CD4-positive, alpha-beta T cell treated with Interleukin-6 at 100 ng/mL for 8 hours (primary cell): Measurements from ENCODE around the gene PAPOLA.

Source experiments
- DNase-seq: peaks from one replicate; pipeline ENCODE4 v3.0.0-alpha.2; 2020; ENCODE audit warnings: mixed read lengths, low spot score

The PAPOLA gene

DNA sequence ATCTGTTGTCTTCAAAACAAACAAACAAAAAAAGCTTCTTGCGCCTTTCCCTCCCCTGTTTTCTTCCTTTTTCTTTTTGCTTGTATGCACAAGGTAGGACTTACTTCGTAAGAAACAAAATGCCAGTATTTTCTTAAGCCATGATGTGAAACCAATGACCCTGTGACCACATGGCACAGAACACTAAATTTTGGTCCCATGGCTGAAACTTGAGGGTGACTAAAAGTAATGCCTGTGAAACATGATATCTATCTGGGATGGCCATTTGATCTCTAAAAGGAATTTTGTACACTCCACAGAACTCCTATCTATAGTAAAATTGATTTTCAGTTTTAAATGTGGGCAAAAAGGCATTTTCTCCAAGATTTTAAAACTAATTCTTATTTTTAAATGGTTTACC lies 63.6 kb downstream of the PAPOLA start:
- DNase-seq: no peak

DNA sequence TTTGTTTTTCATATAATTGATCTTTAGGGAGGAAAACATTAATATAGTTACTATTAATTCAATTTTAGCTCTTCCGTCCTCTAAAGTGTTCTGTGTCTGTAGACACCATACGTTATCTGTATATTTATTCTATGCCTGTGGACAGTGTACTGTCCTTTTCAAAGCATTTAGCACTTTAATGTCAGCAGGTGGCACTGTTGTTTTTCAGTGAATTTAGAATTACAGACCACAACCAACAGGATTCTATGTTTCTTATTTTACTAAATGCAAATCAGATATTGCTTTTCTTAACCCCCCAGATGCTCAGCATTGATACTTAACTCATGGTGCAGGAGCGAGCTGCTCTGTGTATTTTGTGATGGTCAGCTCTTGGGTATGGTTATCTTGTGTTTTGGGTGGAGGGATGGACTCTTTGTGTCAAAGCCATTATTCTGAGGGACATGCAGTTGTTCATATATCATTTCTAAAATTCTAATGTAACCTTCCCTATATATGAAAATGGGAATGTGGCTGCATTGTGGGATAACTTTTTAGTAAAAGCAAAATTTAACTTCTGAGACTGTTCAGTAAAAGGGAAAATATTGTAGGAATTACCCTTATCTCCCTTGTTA lies 65.2 kb downstream of the PAPOLA start:
- DNase-seq: no peak

DNA sequence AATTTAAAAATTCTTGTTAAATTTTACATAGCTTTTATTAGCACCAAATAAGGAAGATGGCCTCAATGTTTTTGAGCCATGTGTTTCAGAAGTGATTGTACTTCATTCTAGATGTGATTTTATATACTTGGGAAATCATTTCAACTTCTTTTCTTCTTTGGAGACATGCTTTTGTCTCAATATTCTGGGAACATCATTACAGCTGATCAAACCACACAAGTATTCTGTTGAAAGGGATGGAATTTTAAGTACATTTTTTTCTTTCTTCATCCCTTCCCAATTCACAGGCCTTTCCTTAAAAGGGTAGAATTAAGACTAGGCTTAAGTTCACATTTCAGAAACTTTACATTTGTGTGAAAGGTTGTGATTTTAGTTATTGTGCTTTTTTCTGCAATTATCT lies 66.4 kb downstream of the PAPOLA start:
- no peak for DNase-seq

DNA sequence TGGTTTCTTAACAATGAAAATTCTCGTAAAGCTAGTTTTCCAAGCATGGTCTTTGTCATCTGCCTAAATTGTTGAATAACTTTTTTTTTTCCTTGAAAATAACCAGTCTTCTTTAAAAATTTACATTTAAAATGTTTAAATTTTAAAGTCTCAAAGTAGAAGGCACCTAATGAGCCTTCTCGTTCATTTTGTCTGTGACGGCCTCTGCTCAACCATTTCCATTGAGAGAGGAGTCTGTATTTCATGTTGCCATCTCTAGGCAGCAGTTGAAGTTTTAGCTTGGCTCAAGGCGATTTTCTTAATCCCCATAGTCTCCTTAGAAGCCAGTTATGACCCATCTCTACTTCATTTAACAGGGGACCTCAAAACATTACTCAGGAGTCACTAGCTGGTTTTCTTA lies 69.1 kb downstream of the PAPOLA start:
- no peak for DNase-seq

DNA sequence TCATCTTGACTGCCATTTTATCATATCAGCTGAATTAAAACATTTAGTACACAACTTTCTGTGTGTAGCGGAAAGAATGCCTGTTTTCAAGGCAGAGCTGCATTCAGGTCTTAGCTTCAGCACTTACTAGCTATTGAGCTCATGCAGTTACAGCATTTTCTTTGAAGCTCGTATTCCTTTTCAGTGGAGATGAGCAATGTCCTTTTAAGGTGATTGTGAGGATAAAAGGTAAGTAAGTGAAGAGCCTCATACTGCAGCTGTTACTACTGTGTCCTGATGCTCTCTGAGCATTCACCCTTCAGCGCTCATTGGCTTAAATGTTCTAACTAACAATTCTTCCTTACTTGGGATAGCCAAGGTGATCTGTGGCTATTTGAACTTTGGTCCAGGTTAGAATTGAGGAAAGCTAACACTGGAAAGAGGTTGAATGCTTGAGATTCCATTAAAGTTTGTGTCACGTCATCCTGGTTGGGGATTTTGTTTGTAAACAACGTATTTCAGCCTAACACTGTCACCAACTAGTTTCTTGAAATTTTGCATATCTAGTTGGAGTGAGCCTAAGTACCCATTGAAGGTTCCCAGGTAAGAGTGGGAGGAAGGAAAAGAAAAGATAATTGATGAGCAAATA lies 71.4 kb downstream of the PAPOLA start:
- no peak for DNase-seq

DNA sequence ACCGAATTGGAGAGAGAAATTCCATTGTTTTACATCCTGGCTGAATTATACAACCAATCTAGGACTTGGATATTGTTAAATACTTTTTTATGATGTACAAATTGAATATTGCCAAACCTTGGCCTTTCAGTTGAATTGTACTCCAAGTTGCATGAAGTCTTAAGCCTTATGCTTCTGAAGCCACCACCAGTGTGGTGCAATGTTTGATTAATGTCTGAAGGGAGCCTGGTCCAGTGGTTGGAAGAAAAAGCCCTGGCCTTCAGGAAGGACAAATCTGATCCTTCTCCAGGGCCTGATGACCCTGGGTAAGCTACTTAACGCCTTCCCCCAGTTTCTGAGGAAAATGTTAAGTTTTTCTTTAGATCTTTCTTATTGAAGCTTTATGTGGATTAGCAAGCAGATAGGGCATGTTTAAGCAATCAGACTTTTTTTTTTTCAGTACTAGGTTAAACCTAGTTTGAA lies 72.0 kb downstream of the PAPOLA start:
- no peak for DNase-seq

DNA sequence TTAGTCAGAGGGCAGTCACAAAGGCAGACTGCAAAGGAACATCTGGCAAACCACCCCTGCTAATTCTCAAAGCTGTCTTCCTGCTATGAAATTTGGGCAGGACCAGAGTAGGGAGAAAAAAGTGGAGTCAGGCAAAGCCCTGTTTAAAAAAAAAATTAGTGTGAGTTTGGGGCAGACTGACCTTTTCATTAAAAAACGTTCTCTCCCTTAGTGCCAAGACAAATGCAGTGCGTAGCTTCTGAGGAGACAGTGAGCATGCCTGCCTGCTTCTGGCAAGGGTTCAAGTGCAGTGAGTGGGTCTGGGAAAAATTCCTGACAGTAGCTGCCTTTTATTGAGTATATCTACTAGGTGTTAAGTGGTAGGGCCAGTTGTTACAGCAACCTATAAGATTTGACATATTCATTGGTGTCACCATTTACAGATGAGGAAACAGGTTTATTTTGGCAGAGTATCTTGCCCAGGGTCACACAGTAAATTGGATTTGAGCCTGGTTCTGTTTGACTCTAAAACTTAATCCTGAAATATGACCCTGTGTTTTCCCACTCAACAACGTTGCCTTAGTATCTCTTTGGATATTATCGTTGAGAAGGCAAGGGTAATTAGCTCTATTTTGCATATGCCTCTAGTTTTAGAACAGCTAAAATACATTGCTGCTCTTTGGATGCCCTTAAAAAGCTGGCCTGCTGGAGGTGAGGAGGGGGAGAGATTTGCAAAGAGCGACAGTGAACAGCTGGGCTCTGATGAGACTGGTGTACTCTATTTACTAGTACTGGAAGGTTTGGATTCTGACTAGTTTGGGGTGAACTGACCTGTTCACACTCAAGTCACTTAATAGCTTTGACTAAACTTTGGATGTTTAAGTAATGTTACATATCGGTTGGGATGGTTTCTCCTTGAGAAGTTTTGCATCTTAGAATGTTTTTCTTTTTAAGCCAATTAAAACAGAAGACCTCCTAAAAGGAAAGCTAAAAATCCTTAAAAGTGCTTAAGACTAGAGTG lies 72.8 kb downstream of the PAPOLA start:
- no peak for DNase-seq

DNA sequence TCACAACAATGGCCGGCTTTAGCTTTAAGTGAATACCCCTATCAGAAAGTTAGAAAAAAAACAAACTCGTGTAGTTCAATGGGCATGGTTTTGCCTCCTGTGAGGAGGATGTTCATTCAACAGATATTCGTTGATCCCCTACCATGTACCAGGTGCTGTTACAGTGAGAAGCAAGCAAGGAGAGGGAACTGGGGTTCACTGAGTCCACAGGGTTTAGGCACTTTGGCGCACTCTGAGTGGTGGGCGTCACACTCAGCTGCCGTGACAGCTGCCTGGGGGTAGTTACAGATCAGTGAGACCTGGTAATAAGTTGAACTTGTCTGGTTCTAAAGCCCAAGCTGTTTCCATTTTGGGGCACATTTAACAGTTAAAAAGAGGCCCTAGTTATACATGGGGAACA lies 74.2 kb downstream of the PAPOLA start:
- DNase-seq: no peak

DNA sequence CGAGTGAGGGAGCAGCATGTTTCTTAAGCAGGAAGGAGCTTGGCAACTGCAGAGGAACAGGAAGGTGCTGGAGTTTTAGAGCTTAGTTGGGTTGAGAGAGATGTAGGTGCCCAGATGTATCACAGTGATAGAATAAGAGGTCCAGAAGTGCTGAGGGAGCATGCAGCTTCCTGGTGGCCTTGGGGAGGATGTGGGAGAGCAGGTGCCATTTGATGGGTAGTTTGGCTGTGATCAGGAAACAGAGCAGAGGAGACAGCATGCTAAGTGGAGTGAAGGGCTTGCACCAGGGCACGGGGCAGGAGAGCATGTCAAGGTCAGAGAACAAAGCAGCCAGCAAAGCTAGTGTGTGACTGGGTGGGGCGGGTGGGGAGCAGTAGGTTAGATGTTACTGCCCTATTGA lies 74.8 kb downstream of the PAPOLA start:
- DNase-seq: no peak

DNA sequence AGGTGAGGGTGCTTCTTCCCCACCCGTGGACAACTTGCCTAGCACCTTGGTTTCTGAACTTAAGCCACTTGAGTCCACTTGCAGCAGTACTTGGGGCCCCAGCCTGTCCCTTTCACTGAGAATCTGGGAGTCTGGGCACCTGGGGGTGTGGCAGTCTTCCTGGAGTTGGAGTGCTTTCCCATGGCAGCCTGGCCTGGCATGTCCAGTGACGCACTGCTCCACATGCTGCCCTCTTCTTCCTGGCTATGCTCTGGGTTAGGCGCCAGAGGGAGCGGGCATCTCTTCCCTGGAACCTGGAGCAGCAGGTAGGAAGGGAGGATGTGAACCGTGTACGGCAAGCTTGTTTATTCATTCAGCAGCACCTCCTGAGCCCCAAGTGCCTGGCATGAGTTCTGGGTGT lies 76.4 kb downstream of the PAPOLA start:
- no peak for DNase-seq

DNA sequence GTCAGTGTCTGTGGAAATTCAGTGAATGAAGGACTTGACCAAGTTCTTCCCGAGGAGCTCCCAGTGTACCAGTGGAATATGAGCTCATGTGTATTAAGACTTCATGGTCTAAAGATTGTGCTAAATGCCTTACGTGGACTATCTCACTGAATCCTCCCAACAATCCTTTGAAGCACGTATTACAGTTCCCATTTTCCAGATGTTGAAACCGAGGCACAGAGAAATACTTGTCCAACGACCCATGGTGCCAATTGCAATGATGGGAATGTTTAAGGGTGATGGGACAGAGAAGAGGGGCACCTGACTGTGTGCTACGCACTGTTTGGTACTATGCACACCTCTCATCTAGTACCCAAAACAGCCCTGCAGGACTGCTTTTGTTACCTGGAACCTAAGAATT lies 77.2 kb downstream of the PAPOLA start:
- DNase-seq: no peak

DNA sequence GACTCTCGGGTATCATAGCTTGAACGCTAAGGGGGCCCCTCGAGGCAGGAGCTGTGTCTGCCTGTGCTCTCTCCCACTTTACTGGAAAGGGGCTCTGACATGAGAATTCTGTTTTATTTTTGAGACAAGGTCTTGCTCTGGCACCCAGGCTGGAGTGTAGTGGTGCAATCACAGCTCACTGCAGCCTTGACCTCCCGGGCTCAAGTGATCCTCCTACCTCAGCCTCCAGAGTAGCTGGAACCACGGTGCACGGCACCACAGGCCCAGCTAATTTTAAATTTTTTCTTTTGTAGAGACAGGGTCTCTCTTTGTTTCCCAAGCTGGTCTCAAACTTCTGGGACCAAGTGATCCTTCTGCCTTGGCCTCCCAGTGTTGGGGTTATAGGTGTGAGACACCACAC lies 77.7 kb downstream of the PAPOLA start:
- no peak for DNase-seq

DNA sequence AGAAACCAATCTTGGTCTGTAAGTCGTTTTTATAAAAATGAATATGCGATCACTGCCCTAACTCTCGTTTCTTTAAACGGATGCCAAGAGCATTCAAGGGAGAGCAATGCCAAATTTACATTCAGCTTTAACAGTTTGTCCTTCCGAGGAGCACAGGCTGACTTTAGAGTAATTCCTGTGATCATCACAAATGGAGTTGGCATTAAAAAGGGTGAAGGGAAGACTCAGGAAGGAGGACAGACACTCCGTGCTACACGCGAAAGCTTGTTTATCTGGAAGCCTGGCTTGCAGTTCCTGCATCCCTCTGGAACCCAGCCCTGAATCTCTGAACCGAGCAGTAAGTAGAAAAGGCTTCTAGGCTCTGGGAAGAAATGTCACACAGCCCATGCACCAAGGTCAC lies 78.4 kb downstream of the PAPOLA start:
- DNase-seq: no peak

DNA sequence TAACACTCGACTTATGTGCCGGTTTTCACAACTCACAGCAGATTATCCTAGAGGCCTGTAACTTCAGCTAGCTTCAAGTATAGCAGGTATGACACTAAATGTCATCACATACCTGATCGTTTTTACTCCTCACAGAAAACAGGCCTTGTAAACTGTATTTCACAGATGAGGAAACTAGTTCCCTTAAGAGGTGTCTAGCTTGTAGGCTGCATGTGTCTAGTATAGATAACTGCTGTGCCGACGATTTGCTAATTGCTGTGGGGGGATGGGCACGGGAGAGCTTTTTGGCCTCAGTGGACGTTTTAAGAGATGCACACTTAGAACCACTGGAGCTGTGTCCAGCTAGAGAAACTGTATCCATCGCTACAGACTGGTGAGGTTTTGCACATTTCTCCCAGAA lies 78.8 kb downstream of the PAPOLA start:
- DNase-seq: no peak

DNA sequence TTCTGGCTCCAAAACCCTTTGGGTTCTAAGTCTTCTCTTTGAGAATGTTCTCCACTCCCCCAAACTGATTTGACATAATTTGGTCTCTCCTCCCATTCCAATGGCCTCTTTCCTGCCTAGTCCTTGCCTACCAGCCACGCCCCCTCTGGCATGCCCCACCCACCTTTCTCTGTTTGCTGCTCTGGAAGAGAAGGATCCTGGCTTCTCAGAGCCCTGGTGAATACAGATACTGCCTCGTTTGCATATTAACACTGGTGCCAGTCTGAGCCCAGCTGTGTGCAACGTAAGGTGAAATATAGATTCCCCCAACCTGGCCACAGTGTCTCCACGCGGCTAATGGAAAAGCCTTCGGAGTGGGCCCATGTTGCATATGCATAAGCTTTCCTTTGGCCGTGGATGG lies 79.7 kb downstream of the PAPOLA start:
- no peak for DNase-seq

DNA sequence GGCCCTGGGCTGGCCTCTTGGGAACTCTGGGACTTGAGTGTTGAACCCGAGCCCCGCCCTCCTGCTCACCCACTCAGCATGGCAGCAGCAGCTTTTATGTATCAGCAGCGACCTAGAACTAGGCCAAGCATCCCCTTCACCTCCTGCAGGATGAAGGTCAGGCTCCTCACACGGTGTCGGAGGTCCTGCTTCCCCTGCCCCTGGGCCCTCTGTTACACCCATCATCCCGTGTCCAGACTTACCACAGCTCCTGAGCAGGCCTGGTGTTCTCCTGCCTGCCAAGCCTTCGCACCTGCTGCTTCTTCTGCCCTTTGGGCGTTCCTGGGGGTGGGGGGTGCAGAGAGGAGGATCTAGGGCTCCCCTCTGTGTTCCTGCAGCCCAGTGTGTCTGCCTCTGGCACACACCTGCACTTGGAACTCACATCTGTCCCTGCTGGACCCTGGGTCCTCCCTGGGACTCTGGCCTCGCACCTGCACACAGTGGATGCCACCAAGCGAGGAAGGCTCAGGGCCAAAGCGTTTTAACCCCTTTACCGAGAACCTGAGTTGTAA lies 80.3 kb downstream of the PAPOLA start:
- DNase-seq: no peak

DNA sequence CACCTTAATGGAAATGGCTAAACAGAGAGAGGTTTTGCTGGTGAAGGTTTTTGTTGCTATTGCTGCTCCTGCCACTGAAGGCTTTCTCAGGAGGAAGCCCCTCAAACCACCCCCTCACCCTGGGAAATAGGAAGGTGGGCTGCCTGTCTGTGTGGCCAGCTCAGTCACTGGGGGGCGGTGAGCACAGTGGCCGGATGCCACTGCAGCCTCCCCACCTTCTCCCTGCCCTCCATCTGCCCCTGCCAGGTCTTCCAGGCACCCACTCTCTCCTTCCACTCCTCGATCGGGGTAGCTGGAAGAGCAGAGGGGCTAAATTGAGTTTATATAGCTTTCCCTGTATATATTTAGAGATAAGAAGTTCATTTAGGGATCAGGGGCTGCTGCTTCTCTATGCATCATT lies 80.8 kb downstream of the PAPOLA start:
- DNase-seq: no peak

DNA sequence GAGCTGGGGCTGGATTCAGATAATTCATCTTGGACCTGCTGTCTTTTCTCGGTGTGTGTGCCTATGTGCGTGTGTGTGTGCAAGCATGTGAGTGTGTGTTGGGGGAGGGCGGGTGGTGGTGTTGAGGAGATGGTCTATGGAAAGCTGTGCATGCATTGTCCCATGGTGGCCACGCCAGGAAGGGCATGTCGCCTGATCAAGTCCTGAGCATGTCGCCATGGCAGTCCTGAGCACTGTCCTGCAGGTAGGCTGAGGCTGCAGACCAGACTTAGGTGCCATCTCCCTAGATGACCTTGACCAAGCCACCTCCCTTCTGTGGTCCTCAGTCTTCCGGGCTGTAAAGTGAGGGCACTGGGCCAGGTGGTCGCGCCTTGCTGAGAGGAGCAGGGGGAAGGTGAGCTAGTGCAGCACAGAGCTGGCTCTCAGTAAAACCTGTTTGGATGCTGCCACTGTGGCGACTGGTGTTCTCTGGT lies 81.4 kb downstream of the PAPOLA start:
- DNase-seq: no peak

DNA sequence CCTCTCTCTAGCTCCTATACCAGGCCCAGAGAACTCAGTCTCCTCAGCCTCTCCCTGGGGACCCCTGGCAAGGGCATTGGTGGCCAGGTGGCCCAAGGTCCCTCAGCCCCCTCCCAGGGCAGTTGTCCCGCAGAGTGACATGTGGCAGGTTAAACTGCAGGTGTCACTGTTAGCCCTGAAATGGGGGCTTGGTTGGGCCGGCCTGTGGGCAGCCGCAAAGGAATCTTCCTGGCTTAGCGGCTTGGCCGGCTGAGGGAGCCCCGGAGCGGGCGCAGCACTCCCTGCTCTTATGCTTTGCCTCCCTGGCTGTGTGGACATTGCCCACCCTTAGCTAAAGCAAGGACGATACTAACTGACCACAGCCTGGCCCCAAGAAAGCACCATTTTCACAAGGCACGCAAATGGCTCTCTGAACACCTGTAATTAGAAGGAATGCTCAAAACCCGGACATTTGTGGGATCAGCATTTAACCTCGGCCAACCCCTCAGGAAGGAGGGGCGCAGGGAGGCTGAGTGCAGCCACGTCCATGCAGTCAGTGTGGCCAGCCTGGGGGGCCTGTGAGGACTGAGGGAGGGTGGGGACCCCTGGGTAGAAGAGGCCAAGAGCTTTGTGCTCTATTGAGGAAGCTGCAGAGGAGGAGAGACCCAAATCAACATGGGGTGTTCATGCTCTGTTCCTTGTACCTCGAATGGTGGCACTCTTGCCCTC lies 82.2 kb downstream of the PAPOLA start:
- DNase-seq: no peak

DNA sequence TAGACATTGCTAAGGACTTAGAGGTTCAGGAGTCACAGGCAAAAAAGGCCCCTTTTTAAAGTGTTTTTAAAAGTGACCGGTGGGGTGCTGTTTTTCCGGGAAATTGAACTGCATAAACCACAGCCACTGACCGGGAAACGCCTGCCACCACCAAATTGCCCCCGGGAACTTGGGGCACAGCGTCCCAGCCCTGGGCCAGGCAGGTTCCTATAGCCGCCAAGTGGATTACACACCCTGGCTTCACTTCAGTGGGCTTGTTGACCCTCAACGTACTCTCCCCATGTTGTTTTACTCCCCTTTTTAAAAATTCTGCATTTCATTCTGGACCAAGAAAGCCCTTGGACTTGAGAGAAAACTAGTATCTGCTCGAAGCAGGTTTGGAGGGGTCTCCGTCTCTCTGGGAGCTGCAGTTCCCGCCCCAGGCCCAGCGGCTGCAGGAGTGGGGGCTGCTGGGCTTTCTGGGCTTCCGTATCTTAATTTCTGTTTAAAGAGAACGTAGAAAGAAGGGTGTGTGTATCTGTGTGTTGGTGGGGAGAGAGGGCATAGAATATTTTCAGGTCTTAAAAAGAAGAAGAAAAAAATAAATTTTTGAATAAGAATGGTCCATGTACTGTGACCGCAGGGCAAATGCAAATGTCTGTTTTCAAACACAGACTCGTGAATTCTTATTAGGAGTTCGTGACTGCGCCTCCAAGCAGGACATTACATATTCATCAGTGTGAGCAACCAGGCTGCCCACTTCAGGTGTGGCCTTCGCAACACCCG lies 82.9 kb downstream of the PAPOLA start:
- DNase-seq: no peak

DNA sequence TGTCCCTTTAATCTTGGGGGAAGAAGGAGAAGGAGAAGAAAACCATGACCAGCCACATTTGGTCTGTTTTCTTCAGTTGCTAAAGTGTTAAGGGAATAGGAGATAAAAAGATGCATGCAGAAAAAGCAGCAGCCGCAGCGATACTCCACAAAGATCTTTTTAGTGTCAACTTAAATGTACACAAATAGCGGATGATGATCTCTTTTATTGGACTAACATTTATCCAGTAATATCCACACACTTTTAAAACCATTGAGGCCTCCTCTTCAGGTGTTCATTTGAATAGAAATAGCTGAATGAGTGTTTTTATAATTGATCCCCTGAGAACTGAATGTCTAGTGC lies 83.5 kb downstream of the PAPOLA start:
- DNase-seq: no peak
